Smooth muscle cell (in vitro differentiated cells): Measurements from ENCODE around the gene MRS2. TPM values are rescaled to one million over a fixed set of nuclear protein-coding genes. Genes with fewer than 3 reads are reported as not detected.

Source experiments
- DNase-seq: peaks from one replicate; lab custom pipeline; 2025; ENCODE audit not compliant: unreplicated experiment; lab: John Stamatoyannopoulos, UW
- H2AFZ ChIP-seq: fragments of 200-600 bp; sonication (generic); 2 replicates; pipeline ENCODE4 v1.6.0; 2016; ENCODE audit warnings: antibody characterized with exemption, low read depth, mild to moderate bottlenecking
- H3F3A ChIP-seq: fragments of 200-600 bp; sonication (generic); 2 replicates; pipeline ENCODE4 v1.6.0; 2017; ENCODE audit warnings: antibody characterized with exemption, low read depth
- H3K27ac ChIP-seq: fragments of 200-600 bp; sonication (generic); 2 replicates; pipeline ENCODE4 v1.5.1; 2016; ENCODE audit warnings: low read depth, mild to moderate bottlenecking
- H3K27me3 ChIP-seq: fragments of 200-600 bp; sonication (generic); 2 replicates; pipeline ENCODE4 v1.6.1; 2016; ENCODE audit warnings: low read depth, mild to moderate bottlenecking
- H3K36me3 ChIP-seq: fragments of 200-600 bp; sonication (generic); 2 replicates; pipeline ENCODE4 v1.5.1; 2016; ENCODE audit warnings: low read depth
- H3K4me1 ChIP-seq: fragments of 200-600 bp; sonication (generic); 2 replicates; pipeline ENCODE4 v1.5.1; 2016; ENCODE audit warnings: low read depth
- H3K4me2 ChIP-seq: fragments of 200-600 bp; sonication (generic); 2 replicates; pipeline ENCODE4 v1.6.0; 2016; ENCODE audit warnings: mild to moderate bottlenecking
- H3K4me3 ChIP-seq: fragments of 200-600 bp; sonication (generic); 2 replicates; pipeline ENCODE4 v1.5.1; 2016; ENCODE audit warnings: mild to moderate bottlenecking
- H3K79me2 ChIP-seq: fragments of 200-600 bp; sonication (generic); 2 replicates; pipeline ENCODE4 v1.6.0; 2016; ENCODE audit warnings: low read depth, mild to moderate bottlenecking
- H3K9ac ChIP-seq: fragments of 200-600 bp; sonication (generic); 2 replicates; pipeline ENCODE4 v1.6.0; 2016; ENCODE audit warnings: low read depth
- H3K9me3 ChIP-seq: fragments of 200-600 bp; sonication (generic); replicated peaks from 2 replicates; pipeline ENCODE4 v1.5.1; 2016; ENCODE audit warnings: low read depth
- H4K20me1 ChIP-seq: fragments of 200-600 bp; sonication (generic); 2 replicates; pipeline ENCODE4 v1.6.0; 2016; ENCODE audit warnings: low read depth
- WGBS: methylation state at CpG from one replicate; pipeline ENCODE4 v1.1.7; 2016; ENCODE audit warnings: low lambda C conversion rate; 5-methylcytosine and 5-hydroxymethylcytosine counted together
- polyA plus RNA-seq: library from polyadenylated mRNA; unstranded; fragments of >200 nt; fragmentation: Nextera tagmentation; extraction: Ambion mirVana; gene quantifications from 2 replicates; pipeline ENCODE4 v1.2.1, GENCODE V29; 2016
- total RNA-seq: library from RNA; depleted of rRNA; stranded (reverse); fragments of >200 nt; gene quantifications from 2 replicates; pipeline ENCODE4 v1.2.3, GENCODE V29; 2014
- TF ChIP-seq, protein P1 (sequence below): fragments of 200-600 bp; sonication (generic); IDR thresholded peaks from 2 replicates; pipeline ENCODE4 v1.5.1; 2017; ENCODE audit warnings: borderline replicate concordance, mild to moderate bottlenecking, antibody characterized with exemption; ENCODE audit not compliant: insufficient read depth, poor library complexity, severe bottlenecking

MRS2 gene
- total and polyA plus RNA-seq, 2 experiments from 2014 or later = 19.7 to 38.6 TPM

DNA sequence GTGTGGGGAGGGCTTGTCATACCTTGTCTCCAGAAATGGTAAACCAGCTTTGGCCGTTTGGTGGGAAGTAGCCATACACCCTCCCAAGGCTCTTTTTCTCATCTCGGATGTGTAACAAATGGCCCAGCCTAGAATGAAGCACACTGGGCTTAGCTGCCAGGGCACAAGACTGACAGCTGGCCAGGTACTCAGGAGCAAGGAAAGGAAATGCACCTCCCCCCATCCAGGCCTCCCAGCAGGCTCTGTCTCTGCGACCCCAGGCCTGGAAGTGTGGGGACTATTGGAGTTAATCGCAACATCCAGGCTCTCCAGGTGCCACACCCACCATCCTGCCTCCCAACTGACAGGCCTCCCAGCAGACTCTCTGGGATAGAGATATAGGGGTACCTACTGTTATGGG lies 43.0 kb downstream of the MRS2 start:
- Histone ChIP-seq H4K20me1 (no peaks in the 10 kb centered on the region), H3K79me2 (no peaks in the 10 kb centered on the region), H3K36me3 (no peaks in the 10 kb centered on the region), H3K4me1 (no peaks in the 10 kb centered on the region), H3K9me3 (no peaks in the 10 kb centered on the region), H3K27ac (no peak overlapping the region), H3K27me3 (no peaks in the 10 kb centered on the region), H3K9ac (no peak overlapping the region), H3K4me2 (no peak overlapping the region), H3K4me3 (no peak overlapping the region), H2AFZ (no peak overlapping the region), H3F3A (no peaks in the 10 kb centered on the region)
- WGBS = 62% methylated on average over 4 of the region's 4 CpGs
- TF ChIP-seq, protein P1, sequence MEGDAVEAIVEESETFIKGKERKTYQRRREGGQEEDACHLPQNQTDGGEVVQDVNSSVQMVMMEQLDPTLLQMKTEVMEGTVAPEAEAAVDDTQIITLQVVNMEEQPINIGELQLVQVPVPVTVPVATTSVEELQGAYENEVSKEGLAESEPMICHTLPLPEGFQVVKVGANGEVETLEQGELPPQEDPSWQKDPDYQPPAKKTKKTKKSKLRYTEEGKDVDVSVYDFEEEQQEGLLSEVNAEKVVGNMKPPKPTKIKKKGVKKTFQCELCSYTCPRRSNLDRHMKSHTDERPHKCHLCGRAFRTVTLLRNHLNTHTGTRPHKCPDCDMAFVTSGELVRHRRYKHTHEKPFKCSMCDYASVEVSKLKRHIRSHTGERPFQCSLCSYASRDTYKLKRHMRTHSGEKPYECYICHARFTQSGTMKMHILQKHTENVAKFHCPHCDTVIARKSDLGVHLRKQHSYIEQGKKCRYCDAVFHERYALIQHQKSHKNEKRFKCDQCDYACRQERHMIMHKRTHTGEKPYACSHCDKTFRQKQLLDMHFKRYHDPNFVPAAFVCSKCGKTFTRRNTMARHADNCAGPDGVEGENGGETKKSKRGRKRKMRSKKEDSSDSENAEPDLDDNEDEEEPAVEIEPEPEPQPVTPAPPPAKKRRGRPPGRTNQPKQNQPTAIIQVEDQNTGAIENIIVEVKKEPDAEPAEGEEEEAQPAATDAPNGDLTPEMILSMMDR = no peak
- no peak for DNase-seq

DNA sequence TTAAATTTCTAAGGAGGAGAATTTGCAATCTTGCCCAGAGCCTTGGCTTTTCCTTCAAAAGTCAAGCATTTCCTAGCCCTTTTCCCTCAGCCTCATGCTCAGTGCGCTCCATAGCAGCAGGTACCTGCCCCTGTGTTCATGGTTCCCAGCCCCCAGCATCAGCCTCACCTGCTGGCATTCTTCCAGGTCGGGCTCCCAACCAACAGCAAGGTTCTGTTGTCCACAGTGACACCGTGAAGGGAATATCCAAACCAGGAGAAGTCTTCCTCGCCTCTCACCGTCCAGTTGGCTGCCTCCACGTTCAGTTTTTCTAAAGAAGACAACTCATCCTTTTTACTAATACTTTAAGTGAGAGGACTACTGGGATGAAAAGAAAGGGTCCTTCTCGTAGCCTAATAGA lies 43.9 kb downstream of the MRS2 start:
- TF ChIP-seq, protein P1 = no peak
- H3K4me1 ChIP-seq = no peaks in the 10 kb centered on the region
- H2AFZ ChIP-seq = no peak overlapping the region
- no peak overlapping the region for H3K4me3 ChIP-seq
- WGBS = 92% methylated on average over 7 of the region's 7 CpGs
- no peaks in the 10 kb centered on the region for H3F3A ChIP-seq
- H3K4me2 ChIP-seq = no peak overlapping the region
- no peaks in the 10 kb centered on the region for H4K20me1 ChIP-seq
- H3K9me3 ChIP-seq = no peaks in the 10 kb centered on the region
- no peaks in the 10 kb centered on the region for H3K36me3 ChIP-seq
- no peak for DNase-seq
- no peak overlapping the region for H3K9ac ChIP-seq
- H3K27me3 ChIP-seq = no peaks in the 10 kb centered on the region
- H3K27ac ChIP-seq = no peak overlapping the region
- H3K79me2 ChIP-seq = no peaks in the 10 kb centered on the region

DNA sequence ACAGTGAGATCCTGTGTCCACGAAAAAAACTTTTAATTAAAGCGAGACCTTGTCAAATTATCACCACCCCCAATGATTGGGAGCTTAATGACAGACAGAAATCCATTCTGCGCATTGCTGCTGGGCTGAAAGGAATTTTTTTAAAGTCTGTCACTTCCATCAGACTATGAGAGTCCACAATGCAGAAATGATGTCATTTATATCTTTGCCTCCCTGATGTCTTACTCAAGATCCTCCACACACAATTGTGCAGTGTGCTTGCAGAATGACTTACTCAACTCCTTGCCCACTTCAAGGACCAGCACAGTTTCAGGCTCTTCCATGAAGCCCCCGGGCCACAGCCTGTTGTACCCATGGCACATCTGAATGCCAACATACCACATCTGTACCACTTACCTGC lies 45.7 kb downstream of the MRS2 start:
- no peak overlapping the region for H3K4me3 ChIP-seq
- no peaks in the 10 kb centered on the region for H3K4me1 ChIP-seq
- no peaks in the 10 kb centered on the region for H3K27me3 ChIP-seq
- H3K4me2 ChIP-seq = no peak overlapping the region
- H2AFZ ChIP-seq = no peak overlapping the region
- H3K9ac ChIP-seq = no peak overlapping the region
- no peak for DNase-seq
- H3K9me3 ChIP-seq = no peaks in the 10 kb centered on the region
- no peaks in the 10 kb centered on the region for H4K20me1 ChIP-seq
- H3K79me2 ChIP-seq = no peaks in the 10 kb centered on the region
- H3F3A ChIP-seq = no peaks in the 10 kb centered on the region
- no peaks in the 10 kb centered on the region for H3K36me3 ChIP-seq
- WGBS = 69% methylated on average over 4 of the region's 4 CpGs
- TF ChIP-seq, protein P1 = no peak
- H3K27ac ChIP-seq = no peak overlapping the region

DNA sequence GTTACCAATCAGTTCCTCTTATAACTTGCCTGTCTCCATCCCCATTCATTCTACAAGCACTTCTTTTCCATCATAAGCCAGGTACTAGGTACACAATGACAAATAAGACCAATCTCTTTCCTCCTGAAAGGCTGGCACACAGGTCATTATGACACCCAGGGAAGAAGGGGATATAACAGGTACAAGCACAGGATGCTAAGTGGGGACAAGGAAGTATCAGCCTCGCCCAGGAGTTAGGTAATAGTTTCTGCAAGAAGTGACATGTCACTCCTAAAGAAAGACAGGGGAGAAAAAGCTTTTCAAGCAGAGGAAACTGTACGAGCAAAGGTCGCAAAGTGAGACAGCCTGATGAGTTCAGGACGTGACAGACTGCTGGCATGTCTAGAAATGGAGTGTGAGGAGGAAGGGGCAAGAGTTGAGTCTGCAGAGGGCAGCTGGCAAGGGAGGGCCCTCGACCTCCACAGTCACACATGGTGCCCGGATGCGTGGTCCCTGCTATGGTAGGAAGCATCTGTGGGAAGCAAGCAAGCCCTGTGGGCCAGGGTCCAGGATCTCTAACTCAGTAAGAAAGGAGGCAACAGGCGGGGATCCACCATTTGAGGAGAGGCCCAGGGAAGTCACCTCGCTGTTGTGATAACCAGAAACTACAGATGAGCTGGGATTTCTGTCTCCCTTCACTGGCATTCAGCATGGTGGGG lies 46.2 kb downstream of the MRS2 start:
- WGBS = 82% methylated on average over 9 of the region's 9 CpGs
- Histone ChIP-seq H3K36me3 (no peaks in the 10 kb centered on the region), H3K27me3 (no peaks in the 10 kb centered on the region), H2AFZ (no peak overlapping the region), H3K4me2 (no peak overlapping the region), H3K79me2 (no peaks in the 10 kb centered on the region), H4K20me1 (no peaks in the 10 kb centered on the region), H3K4me1 (no peaks in the 10 kb centered on the region), H3K9ac (no peak overlapping the region), H3K4me3 (no peak overlapping the region), H3K27ac (no peak overlapping the region), H3K9me3 (no peaks in the 10 kb centered on the region), H3F3A (no peaks in the 10 kb centered on the region)
- TF ChIP-seq, protein P1 = no peak
- no peak for DNase-seq
